MCF 10A (cell line): Measurements from ENCODE around the gene SNTG2. TPM values are rescaled to one million over a fixed set of nuclear protein-coding genes. Genes with fewer than 3 reads are reported as not detected.

Source experiments
- BruUV-seq: library from RNA; stranded (reverse); fragments of 400-500 nt; replicated peaks from 2 replicates; lab custom pipeline; 2021; lab: Mats Ljungman, UMichigan
- CTCF ChIA-PET: fragments of 300-600 bp; sonication (Branson Sonifier 250); formaldehyde crosslinking; extraction: SDS; loops from one replicate; lab custom pipeline; 2021; ENCODE audit warnings: antibody characterized with exemption, inconsistent platforms; lab: Yijun Ruan, JAX
- POLR2A ChIA-PET: fragments of 300-600, 350-650 bp; sonication (Branson Sonifier 250); formaldehyde crosslinking; extraction: SDS; loops from one replicate; lab custom pipeline; 2020; ENCODE audit warnings: antibody characterized with exemption, inconsistent platforms; lab: Yijun Ruan, JAX
- DNase-seq: peaks from one replicate; pipeline ENCODE4 v3.0.0-alpha.2; 2018; ENCODE audit not compliant: unreplicated experiment
- H3K27ac Mint-ChIP-seq: one replicate; pipeline ENCODE4 v1.8.0; 2022; ENCODE audit warnings: mild to moderate bottlenecking, low read depth, mixed read lengths; ENCODE audit not compliant: unreplicated experiment
- H3K27me3 Mint-ChIP-seq: one replicate; pipeline ENCODE4 v1.8.0; 2022; ENCODE audit warnings: mixed read lengths; ENCODE audit not compliant: insufficient read depth, unreplicated experiment
- H3K36me3 Mint-ChIP-seq: one replicate; pipeline ENCODE4 v1.8.0; 2022; ENCODE audit warnings: mild to moderate bottlenecking, moderate library complexity, mixed read lengths; ENCODE audit not compliant: insufficient read depth, unreplicated experiment
- H3K4me1 Mint-ChIP-seq: one replicate; pipeline ENCODE4 v1.8.0; 2022; ENCODE audit warnings: mixed read lengths; ENCODE audit not compliant: insufficient read depth, unreplicated experiment
- H3K4me3 Mint-ChIP-seq: one replicate; pipeline ENCODE4 v1.8.0; 2022; ENCODE audit warnings: mild to moderate bottlenecking, moderate library complexity, mixed read lengths; ENCODE audit not compliant: unreplicated experiment
- H3K9me3 Mint-ChIP-seq: one replicate; pipeline ENCODE4 v1.8.0; 2022; ENCODE audit warnings: mixed read lengths; ENCODE audit not compliant: unreplicated experiment
- intact Hi-C: fragments of 100-400 bp; cut with micrococcal nuclease; formaldehyde crosslinking; loops from 2 replicates; pipeline ENCODE4 v1.14.1; 2022
- total RNA-seq: library from RNA; stranded (reverse); gene quantifications from 2 replicates; pipeline ENCODE4 v1.2.3, GENCODE V29; 2022
- TF ChIP-seq, protein P1 (sequence below): fragments of 200-600 bp; IDR thresholded peaks from one replicate; pipeline ENCODE4 v1.8.0; 2022; ENCODE audit warnings: antibody characterized with exemption, mild to moderate bottlenecking; ENCODE audit not compliant: unreplicated experiment

The SNTG2 gene
- total RNA-seq, 1 experiment from 2014 or later = not detected

DNA sequence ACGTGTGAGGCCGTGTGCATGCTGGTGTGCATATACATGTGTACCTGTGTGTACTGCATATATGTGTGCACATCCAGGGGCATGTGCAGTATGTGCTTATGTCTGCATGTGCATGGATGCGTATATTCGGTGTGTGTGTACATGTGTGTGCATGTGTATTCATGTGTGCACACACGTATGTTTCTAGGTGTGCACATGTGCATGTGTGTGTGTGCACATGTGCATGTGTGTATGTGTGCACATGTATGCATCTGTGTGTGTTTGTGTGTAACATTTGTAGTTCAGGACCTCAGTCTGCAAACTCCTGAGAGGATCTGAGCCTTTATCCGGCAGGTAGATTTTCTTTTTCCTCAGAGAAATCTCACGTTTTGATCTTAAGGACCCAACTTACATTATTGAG lies 201.7 kb downstream of the SNTG2 start:
- Mint-ChIP-seq H3K4me1 (peaks cover 6% of the 10 kb centered on the region), H3K9me3 (no peaks in the 10 kb centered on the region)

DNA sequence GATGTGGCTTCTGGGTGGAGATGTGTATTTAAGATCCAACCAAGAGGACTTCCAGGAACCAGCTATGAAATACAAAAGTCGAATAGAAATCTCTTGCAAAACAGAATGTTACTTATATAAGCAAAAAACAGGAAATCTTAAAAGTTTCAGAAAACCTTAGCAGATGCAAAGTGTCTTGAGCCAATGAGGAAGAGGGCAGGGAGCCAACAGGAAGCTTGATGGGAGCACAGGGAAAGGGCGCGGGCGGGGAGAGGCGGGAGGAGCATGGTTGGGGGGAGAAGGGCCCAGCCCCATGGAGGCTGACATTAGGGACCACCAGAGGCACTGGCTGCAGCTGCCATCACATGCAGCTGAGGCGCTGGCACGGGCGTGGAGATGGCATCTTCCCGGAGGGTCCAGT lies 203.3 kb downstream of the SNTG2 start:
- Mint-ChIP-seq H3K27me3 (no peaks in the 10 kb centered on the region), H3K27ac (no peak overlapping the region), H3K36me3 (no peaks in the 10 kb centered on the region), H3K9me3 (no peaks in the 10 kb centered on the region), H3K4me1 (peaks cover 4% of the 10 kb centered on the region), H3K4me3 (no peak overlapping the region)
- intact Hi-C loops = no loop called here
- no TSS peak for BruUV-seq
- TF ChIP-seq, protein P1, sequence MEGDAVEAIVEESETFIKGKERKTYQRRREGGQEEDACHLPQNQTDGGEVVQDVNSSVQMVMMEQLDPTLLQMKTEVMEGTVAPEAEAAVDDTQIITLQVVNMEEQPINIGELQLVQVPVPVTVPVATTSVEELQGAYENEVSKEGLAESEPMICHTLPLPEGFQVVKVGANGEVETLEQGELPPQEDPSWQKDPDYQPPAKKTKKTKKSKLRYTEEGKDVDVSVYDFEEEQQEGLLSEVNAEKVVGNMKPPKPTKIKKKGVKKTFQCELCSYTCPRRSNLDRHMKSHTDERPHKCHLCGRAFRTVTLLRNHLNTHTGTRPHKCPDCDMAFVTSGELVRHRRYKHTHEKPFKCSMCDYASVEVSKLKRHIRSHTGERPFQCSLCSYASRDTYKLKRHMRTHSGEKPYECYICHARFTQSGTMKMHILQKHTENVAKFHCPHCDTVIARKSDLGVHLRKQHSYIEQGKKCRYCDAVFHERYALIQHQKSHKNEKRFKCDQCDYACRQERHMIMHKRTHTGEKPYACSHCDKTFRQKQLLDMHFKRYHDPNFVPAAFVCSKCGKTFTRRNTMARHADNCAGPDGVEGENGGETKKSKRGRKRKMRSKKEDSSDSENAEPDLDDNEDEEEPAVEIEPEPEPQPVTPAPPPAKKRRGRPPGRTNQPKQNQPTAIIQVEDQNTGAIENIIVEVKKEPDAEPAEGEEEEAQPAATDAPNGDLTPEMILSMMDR = no peak
- ChIA-PET POLR2A (no interaction called here), CTCF (interaction anchor here (1.2 to 1.3 kb wide), 2 partner anchors 14 to 19 kb away, joined by 3 to 5 read pairs; no protein-coding TSS in a partner anchor)
- DNase-seq = no peak

More for the DNA sequence above, 201.7 kb downstream of the SNTG2 start:
- Mint-ChIP-seq H3K36me3 (no peaks in the 10 kb centered on the region), H3K4me3 (no peak overlapping the region), H3K27ac (no peak overlapping the region), H3K27me3 (no peaks in the 10 kb centered on the region)
- TF ChIP-seq, protein P1 = no peak
- POLR2A ChIA-PET = no interaction called here
- DNase-seq = no peak
- no TSS peak for BruUV-seq
- intact Hi-C loops = no loop called here
- CTCF ChIA-PET = no interaction called here

DNA sequence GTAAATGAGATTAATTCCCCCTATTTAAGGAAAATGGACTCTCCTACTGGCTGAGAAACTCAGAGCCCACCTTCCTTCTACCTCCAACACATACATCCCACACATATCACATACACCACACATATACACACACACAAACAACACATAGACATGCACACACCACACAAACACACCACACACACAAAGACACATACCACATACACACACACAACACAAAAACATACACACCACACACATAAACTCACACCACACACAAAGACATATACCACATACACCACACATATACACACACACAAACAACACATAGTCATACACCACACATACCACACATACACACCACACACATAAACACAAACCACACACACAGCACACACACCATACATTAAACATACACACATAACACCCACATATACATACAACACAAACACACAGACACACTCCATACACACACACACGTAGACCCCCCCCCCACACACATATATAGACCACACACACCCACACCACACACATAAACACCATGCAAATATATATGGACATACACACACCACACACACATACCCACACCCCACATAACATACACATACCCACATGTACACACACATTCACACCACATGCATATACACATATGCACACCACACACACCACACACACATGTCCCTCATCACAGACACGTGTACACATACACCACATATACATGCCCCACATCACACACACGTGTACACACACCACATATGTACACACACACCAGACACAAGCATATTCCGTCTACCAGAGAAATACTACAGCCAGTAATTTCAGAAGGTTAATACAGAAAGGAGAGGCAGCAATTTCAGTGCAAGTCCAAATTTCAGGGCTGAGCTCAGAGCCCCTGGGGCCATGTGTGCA lies 204.3 kb downstream of the SNTG2 start:
- Mint-ChIP-seq H3K27ac (no peak overlapping the region), H3K27me3 (no peaks in the 10 kb centered on the region), H3K36me3 (no peaks in the 10 kb centered on the region), H3K4me1 (no peaks in the 10 kb centered on the region), H3K4me3 (no peak overlapping the region), H3K9me3 (no peaks in the 10 kb centered on the region)
- POLR2A ChIA-PET = interaction anchor here (0.6 kb wide), 1 partner anchor 1019 kb away, joined by 4 read pairs; no protein-coding TSS in a partner anchor
- TF ChIP-seq, protein P1 = no peak
- BruUV-seq = no TSS peak
- intact Hi-C loops = no loop called here
- no peak for DNase-seq
- CTCF ChIA-PET = no interaction called here

DNA sequence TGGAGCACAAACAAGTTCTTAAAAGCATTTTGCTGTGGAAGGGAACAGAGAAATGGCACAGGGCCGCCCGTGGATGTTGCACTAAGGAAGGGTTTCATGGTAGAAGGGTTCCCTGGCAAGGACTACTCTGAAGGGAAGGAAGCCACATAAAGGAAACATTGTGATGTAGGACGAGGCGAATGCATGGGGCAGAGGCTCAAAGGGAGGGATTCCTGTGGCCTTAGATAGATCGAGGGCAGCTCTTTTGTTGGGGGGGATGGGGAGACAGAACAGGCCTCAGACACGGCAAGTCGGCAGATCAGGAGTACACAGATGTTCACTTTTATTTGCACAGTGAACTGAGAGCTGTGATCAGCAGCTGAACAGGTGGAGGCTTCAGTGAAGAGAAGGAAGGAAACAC lies 205.4 kb downstream of the SNTG2 start:
- Mint-ChIP-seq H3K36me3 (no peaks in the 10 kb centered on the region), H3K27me3 (no peaks in the 10 kb centered on the region), H3K9me3 (no peaks in the 10 kb centered on the region), H3K4me1 (no peaks in the 10 kb centered on the region), H3K27ac (no peak overlapping the region), H3K4me3 (no peak overlapping the region)
- POLR2A ChIA-PET = interaction anchor here (0.6 kb wide), 1 partner anchor 1020 kb away, joined by 4 read pairs; no protein-coding TSS in a partner anchor
- BruUV-seq = no TSS peak
- TF ChIP-seq, protein P1 = no peak
- intact Hi-C loops = no loop called here
- DNase-seq = no peak
- CTCF ChIA-PET = no interaction called here
